Naive thymus-derived CD4-positive, alpha-beta T cell (primary cell): ENCODE data around the gene RNGTT. TPM values are rescaled to one million over a fixed set of nuclear protein-coding genes. Genes with fewer than 3 reads are reported as not detected.

Experiments used
- ATAC-seq: fragments of 150-1000 bp; cut with Tn5 transposase; 2 replicates; pipeline ENCODE4 v1.10.0; 2021; ENCODE audit warnings: mild to moderate bottlenecking, moderate library complexity
- CTCF ChIA-PET: fragments of 350-600 bp; sonication (Branson Sonifier 250); formaldehyde crosslinking; loops from one replicate; lab custom pipeline; 2021; ENCODE audit warnings: antibody characterized with exemption; lab: Charles Lee
- POLR2A ChIA-PET: fragments of 350-600 bp; sonication (Branson Sonifier 250); formaldehyde crosslinking; loops from one replicate; lab custom pipeline; 2021; ENCODE audit warnings: antibody characterized with exemption, inconsistent platforms; lab: Charles Lee
- DNase-seq, 9 donors: peaks; one replicate each; pipeline versions ENCODE4 v3.0.0 to v3.0.0-alpha.2; 2020 to 2022; ENCODE audit warnings: mixed read lengths in 1 of 9
- H3K27ac ChIP-seq: one replicate; pipeline ENCODE4 v1.7.0; 2013; ENCODE audit warnings: mild to moderate bottlenecking, low read depth, low read length, moderate library complexity
- H3K27me3 ChIP-seq, 2 donors: one replicate each; pipeline ENCODE4 v1.7.0; 2013; ENCODE audit warnings: low read length in 2 of 2, mild to moderate bottlenecking in 2 of 2, moderate library complexity in 2 of 2; ENCODE audit not compliant: control insufficient read depth in 2 of 2, insufficient read depth in 2 of 2
- H3K36me3 ChIP-seq, 3 experiments: 1 replicate in 2 of 3; 2 replicates in 1 of 3; pipeline ENCODE4 v1.7.0; 2013; ENCODE audit warnings: low read length in 3 of 3, mild to moderate bottlenecking in 3 of 3, moderate library complexity in 1 of 3; ENCODE audit not compliant: insufficient read depth in 3 of 3, control insufficient read depth in 2 of 3
- H3K4me1 ChIP-seq, 2 donors: one replicate each; pipeline ENCODE4 v1.7.0; 2013; ENCODE audit warnings: low read length in 2 of 2, mild to moderate bottlenecking in 2 of 2, moderate library complexity in 1 of 2; ENCODE audit not compliant: control insufficient read depth in 2 of 2, insufficient read depth in 2 of 2
- H3K4me3 ChIP-seq: 2 replicates; pipeline ENCODE4 v1.7.0; 2013; ENCODE audit warnings: mild to moderate bottlenecking, low read length
- H3K9me3 ChIP-seq, 3 experiments: 1 replicate in 2 of 3; 2 replicates in 1 of 3; pipeline ENCODE4 v1.7.0; 2013; ENCODE audit warnings: low read length in 3 of 3; ENCODE audit not compliant: control insufficient read depth in 2 of 3
- H3K27ac Mint-ChIP-seq, 9 donors: one replicate each; pipeline ENCODE4 v1.8.0; 2020 to 2022; ENCODE audit warnings: mixed read lengths in 9 of 9, mild to moderate bottlenecking in 8 of 9, moderate library complexity in 5 of 9, inconsistent platforms in 2 of 9
- H3K27me3 Mint-ChIP-seq, 5 donors: one replicate each; pipeline ENCODE4 v1.8.0; 2021 to 2022; ENCODE audit warnings: mixed read lengths in 5 of 5, mild to moderate bottlenecking in 1 of 5
- H3K36me3 Mint-ChIP-seq, 5 donors: one replicate each; pipeline ENCODE4 v1.8.0; 2020 to 2022; ENCODE audit warnings: mixed read lengths in 5 of 5, mild to moderate bottlenecking in 3 of 5, inconsistent platforms in 1 of 5
- H3K4me1 Mint-ChIP-seq, 7 donors: one replicate each; pipeline ENCODE4 v1.8.0; 2020 to 2022; ENCODE audit warnings: mixed read lengths in 7 of 7, mild to moderate bottlenecking in 3 of 7, inconsistent platforms in 1 of 7
- H3K4me3 Mint-ChIP-seq, 10 donors: one replicate each; pipeline ENCODE4 v1.8.0; 2020 to 2022; ENCODE audit warnings: mild to moderate bottlenecking in 10 of 10, mixed read lengths in 10 of 10, moderate library complexity in 6 of 10, inconsistent platforms in 2 of 10
- H3K9me3 Mint-ChIP-seq, 11 donors: one replicate each; pipeline ENCODE4 v1.8.0; 2020 to 2022; ENCODE audit warnings: mixed read lengths in 11 of 11, mild to moderate bottlenecking in 4 of 11, inconsistent platforms in 1 of 11, moderate library complexity in 1 of 11
- intact Hi-C, 2 donors: fragments of 100-400 bp; cut with micrococcal nuclease; formaldehyde crosslinking; loops; one replicate each; pipeline ENCODE4 v1.15.1; 2023
- polyA plus RNA-seq, 2 donors: library from polyadenylated mRNA; unstranded; fragments of 300-500 nt; fragmentation: Illumina TruSeq; gene quantifications; one replicate each; pipeline ENCODE4 v1.2.3, GENCODE V29; 2021
- total RNA-seq, 6 experiments: library from RNA in 5 of 6; stranded (reverse) in 5 of 6; gene quantifications; 1 replicate in 5 of 6; 2 replicates in 1 of 6; pipeline ENCODE4 v1.2.3 and lab custom pipeline; 2021 to 2026

The RNGTT gene
- total and polyA plus RNA-seq, 7 experiments from 2014 or later, result 15.4 to 26.5 (median 19.3) TPM

DNA sequence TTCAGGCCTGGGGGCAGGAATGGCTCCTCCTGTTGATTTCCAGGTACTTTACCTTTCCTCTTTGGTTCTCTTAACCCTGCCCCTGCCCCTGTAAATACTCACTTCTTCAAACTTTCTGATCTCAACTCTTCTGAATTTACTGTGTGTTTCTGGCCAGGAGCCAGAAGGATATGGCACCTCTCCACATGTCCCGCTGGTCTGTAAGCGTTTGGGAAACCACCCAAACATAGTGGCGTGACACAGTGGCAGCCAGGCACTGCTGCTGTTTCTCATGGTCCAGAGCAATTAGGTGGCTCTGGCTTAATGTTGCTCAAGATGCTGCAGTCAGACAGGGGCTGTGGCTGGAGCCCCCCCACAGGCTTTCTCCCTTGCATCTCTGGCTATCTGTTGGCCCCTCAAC, 374.5 kb downstream of the RNGTT start:
- Mint-ChIP-seq H3K27ac (no peak overlapping the region), H3K27me3 (peaks cover 0 to 34% (median 14%) of the 10 kb centered on the region in 5 donors), H3K4me3 (no peak overlapping the region), H3K9me3 (peaks cover 0 to 20% (median 6%) of the 10 kb centered on the region in 11 donors), H3K4me1 (no peaks in the 10 kb centered on the region), H3K36me3 (peaks cover 0 to 4% (median 0%) of the 10 kb centered on the region in 5 donors)
- no peak overlapping the region for H3K27ac ChIP-seq
- ChIA-PET POLR2A (no interaction called here), CTCF (no interaction called here)
- ATAC-seq, result no peak
- intact Hi-C loops, result no loop called here
- H3K36me3 ChIP-seq, result no peaks in the 10 kb centered on the region
- no peak for DNase-seq
- no peak overlapping the region for H3K4me3 ChIP-seq
- H3K9me3 ChIP-seq, result no peaks in the 10 kb centered on the region
- H3K27me3 ChIP-seq, result no peaks in the 10 kb centered on the region
- no peaks in the 10 kb centered on the region for H3K4me1 ChIP-seq

DNA sequence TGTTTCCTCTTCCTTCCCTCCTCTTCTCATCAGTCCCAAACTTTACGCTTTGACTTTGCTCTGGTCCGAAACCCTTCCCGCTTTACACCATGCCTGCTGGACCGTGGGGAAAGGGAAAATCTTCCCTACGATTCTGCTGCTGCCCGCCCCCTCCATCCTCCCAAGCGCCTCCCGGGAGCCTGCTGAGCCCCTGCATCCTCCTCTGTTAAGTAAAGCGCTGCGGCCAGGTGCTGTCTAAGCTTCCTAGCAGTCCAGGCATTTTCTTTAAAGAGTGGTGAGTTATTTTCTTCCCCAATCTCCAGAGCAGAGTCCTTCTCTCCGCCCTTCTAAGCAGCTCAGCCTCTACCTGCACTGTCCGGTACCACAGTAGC, 376.3 kb downstream of the RNGTT start:
- DNase-seq (no peak), ATAC-seq (no peak)
- CTCF ChIA-PET, result no interaction called here
- POLR2A ChIA-PET, result no interaction called here
- Histone ChIP-seq H3K4me3 (no peak overlapping the region), H3K9me3 (peaks cover 0 to 6% (median 0%) of the 10 kb centered on the region in 3 experiments), H3K36me3 (no peaks in the 10 kb centered on the region), H3K27me3 (no peaks in the 10 kb centered on the region), H3K4me1 (no peaks in the 10 kb centered on the region), H3K27ac (no peak overlapping the region)
- no peaks in the 10 kb centered on the region for H3K4me1 Mint-ChIP-seq
- intact Hi-C loops, result no loop called here
- H3K9me3 Mint-ChIP-seq, result peaks cover 2 to 27% (median 9%) of the 10 kb centered on the region in 11 donors
- H3K27me3 Mint-ChIP-seq, result peaks cover 0 to 32% (median 18%) of the 10 kb centered on the region in 5 donors
- H3K36me3 Mint-ChIP-seq, result peaks cover 0 to 4% (median 0%) of the 10 kb centered on the region in 5 donors
- H3K4me3 Mint-ChIP-seq, result no peak overlapping the region
- H3K27ac Mint-ChIP-seq, result no peak overlapping the region

DNA sequence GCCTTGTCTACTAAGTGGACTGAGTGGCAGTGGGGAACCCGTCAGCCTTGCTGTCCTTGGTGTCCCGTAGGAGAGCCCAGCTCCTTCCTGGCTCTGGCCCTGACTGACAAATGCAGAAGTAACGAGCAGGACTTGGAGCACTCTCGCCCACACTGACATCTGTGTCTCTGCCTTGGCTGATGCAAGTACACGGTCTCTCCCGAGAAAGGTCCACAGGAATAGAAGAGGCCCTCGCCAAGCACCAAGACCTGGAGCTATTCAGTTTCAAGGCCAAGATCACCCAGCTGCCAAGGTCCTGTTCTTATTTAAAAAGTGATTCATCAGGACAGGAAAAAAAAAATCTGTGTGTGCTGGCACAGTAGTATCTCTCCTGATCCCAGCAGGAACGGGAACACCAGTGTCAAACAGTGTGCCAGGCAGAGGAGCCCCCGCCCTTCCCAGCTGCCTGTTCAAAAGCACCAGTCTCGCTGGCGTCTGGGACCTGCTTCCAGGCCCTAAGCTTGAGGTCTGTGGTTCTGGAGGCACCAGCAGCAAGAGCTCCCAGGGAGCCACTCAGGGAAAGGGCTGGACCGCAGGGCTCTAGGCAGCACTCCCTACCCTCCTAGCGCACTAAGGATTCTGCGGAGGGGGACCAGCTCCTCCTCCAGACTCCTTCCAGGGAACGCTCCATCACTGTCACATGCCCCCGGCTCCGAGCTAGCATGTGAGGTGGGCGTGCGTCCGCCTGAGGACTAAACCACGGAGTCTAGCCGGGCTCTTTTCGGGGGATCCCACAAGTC, 376.9 kb downstream of the RNGTT start:
- H3K4me3 ChIP-seq, result no peak overlapping the region
- DNase-seq (no peak), ATAC-seq (no peak)
- H3K27me3 ChIP-seq, result no peaks in the 10 kb centered on the region
- no peak overlapping the region for H3K4me3 Mint-ChIP-seq
- peaks cover 1 to 29% (median 10%) of the 10 kb centered on the region in 11 donors for H3K9me3 Mint-ChIP-seq
- H3K27me3 Mint-ChIP-seq, result peaks cover 0 to 32% (median 23%) of the 10 kb centered on the region in 5 donors
- no peaks in the 10 kb centered on the region for H3K4me1 Mint-ChIP-seq
- H3K4me1 ChIP-seq, result no peaks in the 10 kb centered on the region
- ChIA-PET POLR2A (no interaction called here), CTCF (no interaction called here)
- H3K36me3 ChIP-seq, result no peaks in the 10 kb centered on the region
- intact Hi-C loops, result no loop called here
- H3K9me3 ChIP-seq, result peaks cover 0 to 6% (median 0%) of the 10 kb centered on the region in 3 experiments
- H3K27ac Mint-ChIP-seq, result no peak overlapping the region
- H3K27ac ChIP-seq, result no peak overlapping the region
- H3K36me3 Mint-ChIP-seq, result peaks cover 0 to 4% (median 0%) of the 10 kb centered on the region in 5 donors

DNA sequence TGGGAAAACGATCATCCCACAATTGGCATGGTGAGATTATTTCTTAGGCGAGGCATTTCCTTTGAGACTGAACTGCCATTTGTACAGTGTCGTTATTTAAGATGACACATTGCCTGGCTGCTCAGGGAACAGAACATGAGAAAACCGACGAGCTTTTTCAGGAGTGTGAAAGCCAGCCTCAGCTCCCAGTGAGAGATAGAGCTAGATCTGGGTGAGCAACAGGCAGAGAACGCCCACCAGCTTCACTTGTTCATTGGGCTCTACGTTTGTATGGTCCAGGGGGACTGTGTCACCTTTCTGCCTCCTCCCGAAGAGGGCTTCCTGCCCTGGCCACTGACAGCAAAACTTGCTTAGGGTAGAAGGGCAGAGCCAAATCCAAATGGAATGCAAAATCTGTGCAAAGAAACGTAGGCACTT, 378.1 kb downstream of the RNGTT start:
- no peaks in the 10 kb centered on the region for H3K27me3 ChIP-seq
- DNase-seq (no peak), ATAC-seq (no peak)
- H3K27ac ChIP-seq, result no peak overlapping the region
- H3K4me3 Mint-ChIP-seq, result no peak overlapping the region
- ChIA-PET CTCF (no interaction called here), POLR2A (no interaction called here)
- H3K4me3 ChIP-seq, result no peak overlapping the region
- H3K4me1 Mint-ChIP-seq, result no peaks in the 10 kb centered on the region
- peaks cover 1 to 32% (median 13%) of the 10 kb centered on the region in 11 donors for H3K9me3 Mint-ChIP-seq
- H3K36me3 Mint-ChIP-seq, result peaks cover 0 to 3% (median 0%) of the 10 kb centered on the region in 5 donors
- H3K9me3 ChIP-seq, result peaks cover 0 to 6% (median 0%) of the 10 kb centered on the region in 3 experiments
- H3K27me3 Mint-ChIP-seq, result peaks cover 0 to 40% (median 27%) of the 10 kb centered on the region in 5 donors
- H3K27ac Mint-ChIP-seq, result no peak overlapping the region
- intact Hi-C loops, result no loop called here
- no peaks in the 10 kb centered on the region for H3K4me1 ChIP-seq
- no peaks in the 10 kb centered on the region for H3K36me3 ChIP-seq

GRCh38 chr6:88584581-88585275, 378.7 kb downstream of the RNGTT start:
- ATAC-seq (no peak), DNase-seq (no peak)
- no peak overlapping the region for H3K4me3 ChIP-seq
- H3K36me3 ChIP-seq, result no peaks in the 10 kb centered on the region
- intact Hi-C loops, result no loop called here
- ChIA-PET POLR2A (no interaction called here), CTCF (no interaction called here)
- H3K27me3 Mint-ChIP-seq, result peaks cover 0 to 40% (median 27%) of the 10 kb centered on the region in 5 donors
- no peaks in the 10 kb centered on the region for H3K4me1 Mint-ChIP-seq
- peaks cover 0 to 32% (median 13%) of the 10 kb centered on the region in 11 donors for H3K9me3 Mint-ChIP-seq
- H3K4me3 Mint-ChIP-seq, result no peak overlapping the region
- no peaks in the 10 kb centered on the region for H3K36me3 Mint-ChIP-seq
- H3K27ac Mint-ChIP-seq, result no peak overlapping the region
- H3K4me1 ChIP-seq, result no peaks in the 10 kb centered on the region
- H3K9me3 ChIP-seq, result peaks cover 0 to 6% (median 0%) of the 10 kb centered on the region in 3 experiments
- H3K27me3 ChIP-seq, result no peaks in the 10 kb centered on the region
- H3K27ac ChIP-seq, result no peak overlapping the region

DNA sequence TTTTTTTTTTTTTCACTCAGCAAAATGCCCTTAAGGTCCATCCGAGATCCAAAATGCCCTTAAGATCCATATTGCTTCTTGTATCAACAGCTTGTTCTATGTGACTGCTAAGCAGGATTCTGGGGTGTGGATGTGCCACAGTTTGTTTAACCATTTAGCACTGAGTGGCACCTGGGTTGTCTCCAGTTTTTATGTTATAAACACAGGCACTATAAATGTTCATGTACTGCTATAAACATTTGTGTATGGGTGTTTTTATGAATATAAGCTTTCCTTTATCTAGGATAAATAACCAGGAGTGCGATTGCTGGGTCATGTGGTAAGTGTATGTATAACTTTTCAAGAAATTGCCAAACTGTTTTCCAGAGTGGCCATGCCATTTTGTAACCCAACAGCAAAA, 386.0 kb downstream of the RNGTT start:
- Mint-ChIP-seq H3K27ac (no peak overlapping the region), H3K36me3 (no peaks in the 10 kb centered on the region), H3K4me1 (no peaks in the 10 kb centered on the region), H3K4me3 (no peak overlapping the region), H3K27me3 (peaks cover 3 to 29% (median 16%) of the 10 kb centered on the region in 5 donors), H3K9me3 (peaks cover 0 to 12% (median 6%) of the 10 kb centered on the region in 11 donors)
- no peaks in the 10 kb centered on the region for H3K4me1 ChIP-seq
- ATAC-seq, result no peak
- H3K9me3 ChIP-seq, result no peaks in the 10 kb centered on the region
- intact Hi-C loops, result no loop called here
- CTCF ChIA-PET, result no interaction called here
- no peak overlapping the region for H3K4me3 ChIP-seq
- no peaks in the 10 kb centered on the region for H3K36me3 ChIP-seq
- POLR2A ChIA-PET, result no interaction called here
- H3K27ac ChIP-seq, result no peak overlapping the region
- no peak for DNase-seq
- no peaks in the 10 kb centered on the region for H3K27me3 ChIP-seq
